NB4 (cell line): ENCODE data around the gene SRRT.

Source experiments
- DNase-seq: peaks from one replicate; pipeline ENCODE4 v3.0.0; 2010; ENCODE audit warnings: low read depth
- H3K4me3 ChIP-seq: one replicate; pipeline ENCODE4 v1.5.1; 2011; ENCODE audit warnings: mild to moderate bottlenecking, low read depth, low read length, moderate library complexity
- MYC ChIP-seq: IDR thresholded peaks from 2 replicates; pipeline ENCODE4 v1.6.1; 2011; ENCODE audit warnings: low read depth, low read length
- POLR2A ChIP-seq: IDR thresholded peaks from 2 replicates; pipeline ENCODE4 v1.6.1; 2011; ENCODE audit warnings: mild to moderate bottlenecking; ENCODE audit not compliant: insufficient read length; ENCODE audit errors: extremely low read depth
- TF ChIP-seq, protein P1 (sequence below): IDR thresholded peaks from one replicate; pipeline ENCODE4 v1.5.1; 2012; ENCODE audit warnings: low read depth, low read length
- TF ChIP-seq, protein P2 (sequence below): IDR thresholded peaks from 2 replicates; pipeline ENCODE4 v1.6.1; 2011; ENCODE audit warnings: low read depth, low read length

Gene SRRT

DNA sequence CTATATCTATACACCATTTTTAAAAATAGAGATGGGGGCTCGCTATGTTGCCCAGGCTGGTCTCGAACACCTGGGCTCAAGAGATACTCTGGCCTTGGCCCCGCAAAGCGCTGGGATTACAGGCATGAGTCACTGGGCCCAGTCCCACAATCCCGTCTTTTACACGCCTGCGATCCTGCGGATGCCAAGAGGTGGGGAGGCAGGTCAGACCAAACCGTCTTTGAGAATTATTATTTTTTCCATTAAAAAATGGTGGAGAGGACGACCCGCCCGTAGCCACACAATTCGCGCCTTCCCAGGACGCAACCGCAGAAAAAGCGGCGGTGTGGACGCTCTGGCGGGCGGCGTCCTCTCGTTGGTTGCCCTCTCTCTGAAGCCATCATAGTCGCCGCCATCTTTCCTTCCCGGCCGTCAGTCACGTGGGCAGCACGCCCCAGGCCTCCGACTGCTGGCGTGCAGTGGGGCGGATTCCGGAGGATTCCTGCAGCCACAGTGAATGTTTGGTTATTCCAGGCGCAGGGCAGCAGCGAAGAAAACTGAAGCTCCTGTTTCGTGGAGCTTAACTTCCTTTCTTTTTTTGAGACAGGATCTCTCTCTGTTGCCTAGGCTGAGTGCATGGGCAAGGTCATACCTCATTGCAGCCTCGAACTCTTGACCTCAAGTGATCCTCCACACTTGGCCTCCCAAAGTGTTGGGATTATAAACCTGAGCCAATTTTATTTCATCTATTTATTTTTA lies 37.6 kb upstream of the SRRT start:
- TF ChIP-seq, protein P1, sequence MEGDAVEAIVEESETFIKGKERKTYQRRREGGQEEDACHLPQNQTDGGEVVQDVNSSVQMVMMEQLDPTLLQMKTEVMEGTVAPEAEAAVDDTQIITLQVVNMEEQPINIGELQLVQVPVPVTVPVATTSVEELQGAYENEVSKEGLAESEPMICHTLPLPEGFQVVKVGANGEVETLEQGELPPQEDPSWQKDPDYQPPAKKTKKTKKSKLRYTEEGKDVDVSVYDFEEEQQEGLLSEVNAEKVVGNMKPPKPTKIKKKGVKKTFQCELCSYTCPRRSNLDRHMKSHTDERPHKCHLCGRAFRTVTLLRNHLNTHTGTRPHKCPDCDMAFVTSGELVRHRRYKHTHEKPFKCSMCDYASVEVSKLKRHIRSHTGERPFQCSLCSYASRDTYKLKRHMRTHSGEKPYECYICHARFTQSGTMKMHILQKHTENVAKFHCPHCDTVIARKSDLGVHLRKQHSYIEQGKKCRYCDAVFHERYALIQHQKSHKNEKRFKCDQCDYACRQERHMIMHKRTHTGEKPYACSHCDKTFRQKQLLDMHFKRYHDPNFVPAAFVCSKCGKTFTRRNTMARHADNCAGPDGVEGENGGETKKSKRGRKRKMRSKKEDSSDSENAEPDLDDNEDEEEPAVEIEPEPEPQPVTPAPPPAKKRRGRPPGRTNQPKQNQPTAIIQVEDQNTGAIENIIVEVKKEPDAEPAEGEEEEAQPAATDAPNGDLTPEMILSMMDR: no peak
- TF ChIP-seq POLR2A: no peak
- TF ChIP-seq MYC: no peak
- TF ChIP-seq, protein P2, sequence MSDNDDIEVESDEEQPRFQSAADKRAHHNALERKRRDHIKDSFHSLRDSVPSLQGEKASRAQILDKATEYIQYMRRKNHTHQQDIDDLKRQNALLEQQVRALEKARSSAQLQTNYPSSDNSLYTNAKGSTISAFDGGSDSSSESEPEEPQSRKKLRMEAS: no peak
- DNase-seq: no peak
- H3K4me3 ChIP-seq: no peak overlapping the region

DNA sequence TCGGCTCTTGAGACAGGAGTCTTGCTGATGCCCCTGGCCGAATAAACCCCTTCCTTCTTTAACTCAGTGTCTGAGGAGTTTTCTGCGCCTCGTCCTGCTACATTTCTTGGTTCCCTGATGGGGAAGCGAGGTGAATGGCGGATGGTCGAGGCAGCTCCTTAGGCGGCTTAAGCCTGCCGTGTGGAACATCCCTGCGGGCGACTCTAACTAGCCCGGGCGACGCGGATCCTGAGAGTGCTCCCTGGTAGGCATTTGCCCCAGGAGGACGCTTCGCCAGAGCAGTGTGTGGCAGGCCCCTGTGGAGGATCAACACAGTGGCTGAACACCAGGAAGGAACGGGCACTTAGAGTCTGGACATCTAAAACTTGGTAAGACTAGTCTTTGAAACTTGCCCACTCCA lies 35.5 kb upstream of the SRRT start:
- DNase-seq: no peak
- TF ChIP-seq MYC (no peak), POLR2A (no peak)
- TF ChIP-seq, protein P2: no peak
- TF ChIP-seq, protein P1: no peak

DNA sequence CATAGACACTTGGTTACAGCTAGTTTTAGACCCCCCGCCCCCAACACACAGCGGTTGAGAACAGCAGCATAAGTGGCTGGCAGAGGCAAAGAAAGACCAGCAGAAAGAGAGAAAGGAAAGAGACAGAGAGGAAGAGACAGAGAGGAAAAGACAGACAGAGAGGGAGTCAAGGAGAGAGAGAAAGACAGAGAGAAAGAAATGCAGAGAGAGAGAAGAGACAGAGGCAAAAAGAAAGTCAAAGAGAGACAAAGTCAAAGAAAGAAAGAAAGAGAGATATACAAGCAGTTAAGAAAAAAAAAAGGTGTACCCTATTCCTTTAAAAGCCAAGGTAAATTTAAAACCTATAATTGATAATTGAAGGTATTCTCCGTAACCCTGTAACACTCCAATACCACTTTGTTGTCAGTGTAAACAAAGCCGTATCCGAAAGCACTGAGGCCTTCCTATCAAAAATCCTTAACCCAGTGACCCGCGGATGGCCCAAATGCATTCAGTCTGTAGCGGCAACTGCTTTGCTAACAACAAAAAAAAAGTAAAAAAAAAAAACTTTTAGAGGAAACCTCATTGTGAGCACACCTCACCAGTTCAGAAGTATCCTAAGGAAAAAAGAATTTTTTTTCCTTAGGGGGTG lies 34.3 kb upstream of the SRRT start:
- DNase-seq: no peak
- TF ChIP-seq, protein P2: no peak
- TF ChIP-seq POLR2A (no peak), MYC (no peak)
- TF ChIP-seq, protein P1: no peak

More for the DNA sequence above, 35.5 kb upstream of the SRRT start:
- H3K4me3 ChIP-seq: no peak overlapping the region

DNA sequence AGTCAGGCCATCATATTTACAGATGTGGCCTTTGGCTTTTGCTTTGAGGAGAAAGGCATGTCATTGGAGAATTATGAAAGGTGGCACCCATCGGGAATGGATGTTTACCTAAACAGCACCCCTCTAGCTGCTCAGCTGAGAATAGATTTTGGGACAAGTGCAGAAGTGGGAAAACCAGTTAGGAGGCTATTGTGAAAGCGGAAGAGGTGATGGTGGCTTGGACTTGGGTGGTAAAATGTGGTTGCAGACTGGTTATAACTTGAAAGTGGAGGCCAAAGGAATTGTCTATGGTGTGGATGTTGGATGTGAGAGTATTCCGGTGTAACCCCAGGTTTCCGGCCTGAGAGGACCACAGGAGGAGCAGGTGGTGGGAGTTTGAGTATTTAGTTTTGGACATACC lies 27.5 kb upstream of the SRRT start:
- TF ChIP-seq POLR2A: no peak
- TF ChIP-seq, protein P1: no peak
- H3K4me3 ChIP-seq: no peak overlapping the region
- DNase-seq: no peak

More for the DNA sequence above, 34.3 kb upstream of the SRRT start:
- no peak overlapping the region for H3K4me3 ChIP-seq

DNA sequence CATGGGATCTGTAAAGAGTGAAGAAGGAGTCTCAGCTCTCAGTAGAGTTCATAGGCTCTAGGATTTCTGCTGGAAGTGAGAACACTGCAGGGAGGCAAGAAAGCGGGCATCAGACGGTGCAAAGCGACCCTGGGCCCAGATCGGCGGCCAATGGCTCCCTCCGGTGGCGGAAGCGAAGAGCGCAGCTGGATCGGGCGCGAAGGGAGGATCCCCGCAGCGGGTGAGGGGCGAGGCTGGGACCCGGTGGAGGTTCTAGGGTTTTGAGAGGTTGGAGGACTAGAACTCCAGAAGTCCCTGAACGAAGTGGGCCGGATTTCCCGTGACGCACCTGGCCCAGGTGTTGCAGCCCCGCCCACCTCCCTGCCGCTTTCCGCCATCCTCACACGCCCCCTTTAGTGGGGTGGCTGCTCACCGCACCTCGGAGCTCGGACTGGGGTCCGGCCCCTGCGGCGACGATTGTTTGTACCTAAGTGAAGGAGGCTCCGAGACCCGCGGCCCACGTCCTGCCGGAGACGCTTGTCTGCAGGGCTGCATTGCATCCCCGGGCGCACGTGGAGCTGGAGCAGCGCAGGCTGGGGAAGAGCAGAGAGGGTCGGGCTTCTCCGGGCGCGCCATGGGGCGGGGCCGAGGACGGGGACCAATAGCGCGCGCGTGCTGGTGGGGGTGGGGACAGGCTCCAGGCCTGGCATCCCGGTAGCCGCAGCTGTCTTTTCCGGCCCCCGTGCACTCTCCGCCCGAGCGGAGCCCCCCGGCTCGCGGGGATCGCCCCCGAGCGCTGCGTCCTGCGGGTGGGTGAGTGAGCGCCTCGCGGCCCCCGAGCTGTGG lies 22.6 kb upstream of the SRRT start, which contains the start of gene SLC12A9:
SLC12A9 (plus strand) TSS at position 666 of the 825 bp plus-strand sequence. CDS start 1,485 bp downstream, outside the sequence.
- TF ChIP-seq, protein P2: peak; percentile 98
- TF ChIP-seq MYC (peak; percentile 96), POLR2A (peak; percentile 67)
- TF ChIP-seq, protein P1: peak; percentile 95
- H3K4me3 ChIP-seq: peak within 1 kb of the TSS; percentile 82
- DNase-seq: peak; percentile 96
